ENCODE data around the gene ACRBP.

Gene ACRBP

GRCh38 chr12:6646276-6647082 is 753 bp downstream of the ACRBP start:
- DNase-seq (ENCODE audit: low spot score), result no peak

GRCh38 chr12:6644903-6645302 is 2.3 kb downstream of the ACRBP start:
- no peak for DNase-seq (ENCODE audit: low spot score)

GRCh38 chr12:6644257-6644596 is 3.0 kb downstream of the ACRBP start:
- no peak for DNase-seq (ENCODE audit: low spot score)

- no peak for DNase-seq (ENCODE audit: low spot score)
Measured at GRCh38 chr12:6643569-6644256, 3.5 kb downstream of the ACRBP start.

GRCh38 chr12:6641131-6641530 is 6.1 kb downstream of the ACRBP start:
- DNase-seq (ENCODE audit: low spot score), result no peak

GRCh38 chr12:6640497-6640896 is 6.7 kb downstream of the ACRBP start:
- no peak for DNase-seq (ENCODE audit: low spot score)

- no peak for DNase-seq (ENCODE audit: low spot score)
Measured at GRCh38 chr12:6639151-6639801, 8.0 kb downstream of the ACRBP start.

- no peak for DNase-seq (ENCODE audit: low spot score)
Measured at GRCh38 chr12:6638305-6638704, 8.9 kb downstream of the ACRBP start.

- DNase-seq (ENCODE audit: low spot score), result no peak
Measured at GRCh38 chr12:6635856-6636531, 11.2 kb downstream of the ACRBP start, which contains the start of gene LPAR5. LPAR5 (minus strand) TSS chr12:6635959; CDS start chr12:6621248, 14,711 bp downstream.

- DNase-seq (ENCODE audit: low spot score), result no peak
Measured at GRCh38 chr12:6635375-6635855, 11.8 kb downstream of the ACRBP start.

GRCh38 chr12:6632026-6632983 is 14.9 kb downstream of the ACRBP start:
- no peak for DNase-seq (ENCODE audit: low spot score)

GRCh38 chr12:6631549-6631961 is 15.7 kb downstream of the ACRBP start:
- no peak for DNase-seq (ENCODE audit: low spot score)

- no peak for DNase-seq (ENCODE audit: low spot score)
Measured at GRCh38 chr12:6630736-6631135, 16.5 kb downstream of the ACRBP start.

- DNase-seq (ENCODE audit: low spot score), result no peak
Measured at GRCh38 chr12:6627616-6628015, 19.6 kb downstream of the ACRBP start.

GRCh38 chr12:6626654-6627283 is 20.5 kb downstream of the ACRBP start:
- DNase-seq (ENCODE audit: low spot score), result no peak

GRCh38 chr12:6620885-6621274 is 26.4 kb downstream of the ACRBP start:
- no peak for DNase-seq (ENCODE audit: low spot score)

- DNase-seq (ENCODE audit: low spot score), result peak; percentile 79
Measured at GRCh38 chr12:6620137-6620884, 26.9 kb downstream of the ACRBP start.

GRCh38 chr12:6618483-6619225 is 28.6 kb downstream of the ACRBP start:
- DNase-seq (ENCODE audit: low spot score), result no peak

GRCh38 chr12:6615802-6616201 is 31.4 kb downstream of the ACRBP start:
- DNase-seq (ENCODE audit: low spot score), result no peak
